Measurements from ENCODE around the gene TIMM21.

Gene TIMM21, protein sequence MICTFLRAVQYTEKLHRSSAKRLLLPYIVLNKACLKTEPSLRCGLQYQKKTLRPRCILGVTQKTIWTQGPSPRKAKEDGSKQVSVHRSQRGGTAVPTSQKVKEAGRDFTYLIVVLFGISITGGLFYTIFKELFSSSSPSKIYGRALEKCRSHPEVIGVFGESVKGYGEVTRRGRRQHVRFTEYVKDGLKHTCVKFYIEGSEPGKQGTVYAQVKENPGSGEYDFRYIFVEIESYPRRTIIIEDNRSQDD

DNA sequence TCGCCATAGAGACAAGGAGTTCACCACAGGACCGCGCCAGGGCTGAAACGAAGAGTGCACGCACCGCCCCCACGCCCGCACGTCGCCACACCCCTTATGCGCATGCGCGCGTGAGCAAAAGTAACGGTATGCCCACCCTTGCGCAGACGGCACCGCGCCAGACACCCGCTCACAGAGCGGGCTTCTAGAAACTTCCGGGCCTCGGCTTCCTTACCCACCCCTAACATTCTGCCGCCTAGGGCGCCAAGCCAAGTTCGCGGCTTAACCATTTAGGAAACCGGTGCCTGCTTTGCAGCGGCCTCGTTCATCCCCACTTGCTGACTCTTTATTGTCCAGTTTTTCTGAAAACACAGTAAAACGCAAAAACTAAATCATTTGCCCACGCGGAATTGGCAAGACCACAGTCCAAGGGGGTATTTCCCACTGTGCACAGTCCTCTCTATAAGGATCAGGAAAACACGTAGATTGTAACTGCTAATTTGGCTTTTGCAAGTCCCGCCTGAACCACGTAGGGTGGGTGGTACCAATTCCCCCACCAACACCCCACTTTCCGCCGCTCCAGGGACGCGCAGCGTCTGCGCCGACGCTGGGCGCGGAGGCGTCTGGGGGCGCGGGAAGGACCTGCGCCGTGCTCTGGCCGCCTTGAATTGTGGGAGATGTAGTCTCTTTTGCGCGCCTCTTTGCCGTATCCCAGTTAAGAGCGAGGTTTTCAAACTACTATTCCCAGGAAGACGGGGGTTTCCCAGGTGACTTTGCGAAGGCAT, at the start of gene TIMM21, which contains the start of gene FBXO15:
Gene TIMM21, plus strand, starts transcription at position 745 of the 764 bp plus-strand sequence. CDS start 286 bp downstream, outside the sequence.
Gene FBXO15, minus strand, starts transcription at position 56 of the 764 bp plus-strand sequence. Its CDS starts 49 bp downstream, at position 7.
- peaks cover 16% of the 10 kb centered on the region for H3K4me1 ChIP-seq (ENCODE audit: control insufficient read depth, insufficient read depth, low read length, unreplicated experiment)
- peaks cover 4% of the 10 kb centered on the region; the same call in 1 of the 2 replicates for H3K36me3 ChIP-seq (ENCODE audit: insufficient read depth, low read length)
- peaks cover 45% of the 10 kb centered on the region for H3K79me2 ChIP-seq (ENCODE audit: control insufficient read depth, insufficient read depth, low read length, unreplicated experiment)
- peak within 1 kb of the TSS; percentile 89 for H3K27ac ChIP-seq (ENCODE audit: low read depth, low read length)
- H3K27me3 ChIP-seq (ENCODE audit: insufficient read depth, low read length) = no peaks in the 10 kb centered on the region
- peak within 1 kb of the TSS; percentile 98 for H2AFZ ChIP-seq (ENCODE audit: low read length, unreplicated experiment)
- H3K4me3 ChIP-seq (ENCODE audit: low read depth, low read length) = peak within 1 kb of the TSS; percentile 97

DNA sequence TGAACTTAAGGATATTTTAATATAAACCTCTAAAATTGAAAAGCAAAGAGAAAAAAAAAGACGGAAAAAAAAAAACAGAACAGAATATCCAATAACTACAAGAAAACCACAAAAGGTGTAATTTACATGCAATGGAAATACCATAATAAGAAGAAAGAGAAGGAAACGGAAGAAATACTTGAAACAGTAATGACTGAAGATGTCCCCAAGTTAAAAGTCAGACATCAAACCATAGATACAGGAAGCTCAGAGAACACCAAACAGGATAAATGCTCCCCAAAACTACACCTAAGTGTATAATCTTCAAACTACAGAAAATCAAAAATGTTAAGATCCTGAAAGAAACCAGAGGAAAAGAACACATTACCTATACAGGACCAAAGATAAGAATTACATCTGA, 39.9 kb upstream of the TIMM21 start:
- Histone ChIP-seq H3K36me3 (ENCODE audit: insufficient read depth, low read length) (no peaks in the 10 kb centered on the region), H3K27ac (ENCODE audit: low read depth, low read length) (no peak overlapping the region), H2AFZ (ENCODE audit: low read length, unreplicated experiment) (no peak overlapping the region), H3K4me3 (ENCODE audit: low read depth, low read length) (no peak overlapping the region), H3K27me3 (ENCODE audit: insufficient read depth, low read length) (no peaks in the 10 kb centered on the region), H3K4me1 (ENCODE audit: control insufficient read depth, insufficient read depth, low read length, unreplicated experiment) (no peaks in the 10 kb centered on the region), H3K79me2 (ENCODE audit: control insufficient read depth, insufficient read depth, low read length, unreplicated experiment) (no peaks in the 10 kb centered on the region)

DNA sequence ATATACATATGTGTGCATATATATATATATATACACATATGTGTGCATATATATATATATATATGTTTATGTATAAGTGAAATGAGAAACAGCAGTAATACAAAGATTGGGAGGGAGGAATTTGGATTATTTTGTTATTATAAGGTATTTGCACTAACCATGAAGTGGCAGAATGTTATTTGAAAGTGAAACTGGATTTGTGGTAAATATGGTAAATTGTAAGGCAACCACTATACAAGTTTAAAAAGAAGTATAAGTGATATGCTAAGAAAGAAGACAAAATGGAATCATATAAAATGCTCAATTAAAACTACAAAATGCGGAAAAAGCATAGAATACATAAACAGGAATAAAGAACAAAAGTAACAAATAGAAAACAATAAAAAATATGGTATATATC, 38.2 kb upstream of the TIMM21 start:
- Histone ChIP-seq H3K4me3 (ENCODE audit: low read depth, low read length) (no peak overlapping the region), H3K79me2 (ENCODE audit: control insufficient read depth, insufficient read depth, low read length, unreplicated experiment) (no peaks in the 10 kb centered on the region), H3K36me3 (ENCODE audit: insufficient read depth, low read length) (no peaks in the 10 kb centered on the region), H2AFZ (ENCODE audit: low read length, unreplicated experiment) (no peak overlapping the region), H3K27ac (ENCODE audit: low read depth, low read length) (no peak overlapping the region), H3K4me1 (ENCODE audit: control insufficient read depth, insufficient read depth, low read length, unreplicated experiment) (peaks cover 3% of the 10 kb centered on the region), H3K27me3 (ENCODE audit: insufficient read depth, low read length) (no peaks in the 10 kb centered on the region)

DNA sequence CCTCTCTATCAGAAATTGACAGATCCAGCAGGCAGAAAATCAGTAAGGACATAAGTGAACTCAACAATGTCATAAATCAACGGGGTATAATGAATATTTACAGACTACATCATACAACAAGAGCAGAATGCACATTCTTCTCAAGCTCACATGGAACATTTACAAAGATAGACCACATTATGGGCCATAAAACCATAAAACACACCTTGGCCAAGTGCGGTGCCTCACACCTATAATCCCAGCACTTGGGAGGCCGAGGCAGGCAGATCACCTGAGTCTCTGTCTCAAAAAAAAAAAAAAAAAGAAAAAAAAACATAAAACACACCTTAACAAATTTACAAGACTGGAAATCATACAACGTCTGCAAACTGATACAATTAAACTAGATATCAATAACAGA, 37.3 kb upstream of the TIMM21 start:
- Histone ChIP-seq H3K36me3 (ENCODE audit: insufficient read depth, low read length) (no peaks in the 10 kb centered on the region), H3K27ac (ENCODE audit: low read depth, low read length) (no peak overlapping the region), H3K27me3 (ENCODE audit: insufficient read depth, low read length) (no peaks in the 10 kb centered on the region), H3K4me1 (ENCODE audit: control insufficient read depth, insufficient read depth, low read length, unreplicated experiment) (peaks cover 3% of the 10 kb centered on the region), H2AFZ (ENCODE audit: low read length, unreplicated experiment) (no peak overlapping the region), H3K4me3 (ENCODE audit: low read depth, low read length) (no peak overlapping the region), H3K79me2 (ENCODE audit: control insufficient read depth, insufficient read depth, low read length, unreplicated experiment) (no peaks in the 10 kb centered on the region)

DNA sequence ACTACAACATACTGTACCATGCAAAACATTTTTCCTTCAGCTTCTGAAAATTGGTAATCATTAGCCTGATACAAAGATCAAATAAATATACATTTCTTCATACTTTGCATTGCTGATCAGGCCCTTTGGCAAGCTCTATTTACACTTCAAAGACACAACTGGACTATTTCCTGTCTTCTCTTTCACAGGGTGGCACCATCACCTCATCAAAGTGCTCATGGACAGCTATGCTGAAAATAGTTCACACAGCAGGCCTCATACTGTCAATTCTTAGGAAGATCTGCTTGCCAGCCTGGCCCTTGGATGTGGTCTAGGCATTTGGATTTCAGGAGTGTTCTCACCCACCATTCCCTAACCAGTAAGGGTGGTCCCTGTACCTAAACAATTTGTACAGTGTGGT, 34.6 kb upstream of the TIMM21 start:
- Histone ChIP-seq H2AFZ (ENCODE audit: low read length, unreplicated experiment) (no peak overlapping the region), H3K27ac (ENCODE audit: low read depth, low read length) (no peak overlapping the region), H3K27me3 (ENCODE audit: insufficient read depth, low read length) (no peaks in the 10 kb centered on the region), H3K4me1 (ENCODE audit: control insufficient read depth, insufficient read depth, low read length, unreplicated experiment) (peaks cover 3% of the 10 kb centered on the region), H3K4me3 (ENCODE audit: low read depth, low read length) (no peak overlapping the region), H3K79me2 (ENCODE audit: control insufficient read depth, insufficient read depth, low read length, unreplicated experiment) (no peaks in the 10 kb centered on the region), H3K36me3 (ENCODE audit: insufficient read depth, low read length) (no peaks in the 10 kb centered on the region)

DNA sequence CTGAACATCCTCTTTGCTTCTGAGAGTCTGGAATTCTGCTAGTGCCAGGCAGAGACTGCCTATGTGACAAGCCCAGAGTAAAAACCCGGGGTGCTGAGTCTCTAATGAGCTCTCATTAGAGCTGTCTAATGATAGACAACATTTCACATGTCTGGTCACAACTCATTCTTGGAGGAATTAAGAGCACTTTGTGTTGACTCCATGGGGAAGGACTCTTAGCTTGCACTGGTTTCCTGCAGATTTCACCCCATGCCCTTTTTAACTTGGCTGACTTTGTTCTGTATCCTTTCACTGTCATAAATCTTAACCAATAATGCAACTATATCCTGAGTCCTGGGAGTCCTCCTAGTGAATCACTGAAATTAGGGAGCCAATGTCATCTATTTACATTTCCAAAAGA, 34.2 kb upstream of the TIMM21 start:
- no peak overlapping the region for H2AFZ ChIP-seq (ENCODE audit: low read length, unreplicated experiment)
- no peak overlapping the region for H3K27ac ChIP-seq (ENCODE audit: low read depth, low read length)
- H3K36me3 ChIP-seq (ENCODE audit: insufficient read depth, low read length) = no peaks in the 10 kb centered on the region
- H3K4me1 ChIP-seq (ENCODE audit: control insufficient read depth, insufficient read depth, low read length, unreplicated experiment) = peaks cover 3% of the 10 kb centered on the region
- H3K79me2 ChIP-seq (ENCODE audit: control insufficient read depth, insufficient read depth, low read length, unreplicated experiment) = no peaks in the 10 kb centered on the region
- H3K4me3 ChIP-seq (ENCODE audit: low read depth, low read length) = no peak overlapping the region
- H3K27me3 ChIP-seq (ENCODE audit: insufficient read depth, low read length) = no peaks in the 10 kb centered on the region

DNA sequence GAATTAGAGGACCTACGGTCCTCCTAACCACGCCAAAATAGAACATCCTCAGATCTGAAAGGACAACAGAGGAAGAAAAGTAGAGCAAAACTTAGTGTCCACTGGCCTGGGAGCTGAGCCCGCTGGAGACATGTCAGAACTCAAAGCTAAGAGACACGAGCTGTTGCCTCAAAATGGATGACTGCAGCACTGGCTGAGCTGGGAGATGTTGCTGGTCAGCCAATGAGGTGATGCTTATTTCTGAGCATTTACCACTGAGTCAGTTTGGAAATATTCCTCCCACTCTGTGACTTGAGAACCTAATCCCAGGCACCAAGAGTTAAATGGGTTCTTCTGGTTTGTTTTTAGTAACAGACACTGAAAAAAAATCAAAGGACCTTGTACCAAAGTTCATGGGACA, 33.3 kb upstream of the TIMM21 start:
- Histone ChIP-seq H2AFZ (ENCODE audit: low read length, unreplicated experiment) (no peak overlapping the region), H3K27ac (ENCODE audit: low read depth, low read length) (no peak overlapping the region), H3K4me3 (ENCODE audit: low read depth, low read length) (no peak overlapping the region)

DNA sequence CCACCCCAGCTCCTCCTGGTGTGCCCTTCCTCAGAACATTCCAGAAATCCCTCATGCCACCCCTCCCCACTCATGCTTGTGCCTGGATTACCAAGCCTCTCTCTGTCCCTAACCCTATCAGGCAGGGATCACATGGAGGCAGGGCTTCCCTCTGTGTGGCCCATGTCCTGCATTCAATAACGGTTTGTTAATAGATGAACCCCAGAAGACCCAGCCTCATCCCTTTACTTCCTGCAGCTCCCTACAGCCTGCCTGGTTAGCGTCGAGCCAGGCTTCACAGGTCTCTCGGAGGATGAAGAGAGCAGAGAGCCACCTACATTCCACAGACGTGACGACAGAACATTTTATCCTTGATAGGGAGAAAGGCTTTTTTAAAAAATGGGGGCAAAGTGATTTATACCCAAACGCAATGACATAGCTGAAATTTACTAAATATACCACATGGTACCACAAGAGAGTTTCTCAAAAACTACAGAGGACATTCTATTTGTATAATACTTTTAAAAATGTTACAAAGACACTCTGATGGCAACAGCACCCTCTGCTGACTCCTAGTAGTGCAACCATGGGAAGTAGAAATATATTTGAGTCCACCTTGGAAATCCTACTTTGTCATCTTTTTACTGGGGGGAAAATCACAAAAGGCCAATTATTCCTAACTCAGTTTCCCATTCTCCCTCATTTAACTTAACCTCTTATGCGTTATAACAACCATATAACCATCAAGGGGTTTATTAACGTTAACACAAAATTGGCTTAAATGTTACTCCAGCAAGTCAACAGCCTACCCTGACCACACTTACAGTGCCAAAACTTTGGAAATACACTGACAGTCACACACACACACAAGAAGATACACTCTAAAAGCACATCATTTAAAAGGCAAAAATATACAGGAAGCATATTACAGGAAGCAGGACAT, 31.4 kb upstream of the TIMM21 start:
- peaks cover 6% of the 10 kb centered on the region; the same call in 1 of the 2 replicates for H3K27me3 ChIP-seq (ENCODE audit: insufficient read depth, low read length)
- peaks cover 3% of the 10 kb centered on the region for H3K4me1 ChIP-seq (ENCODE audit: control insufficient read depth, insufficient read depth, low read length, unreplicated experiment)
- H3K4me3 ChIP-seq (ENCODE audit: low read depth, low read length) = no peak overlapping the region
- H3K27ac ChIP-seq (ENCODE audit: low read depth, low read length) = no peak overlapping the region
- no peaks in the 10 kb centered on the region for H3K79me2 ChIP-seq (ENCODE audit: control insufficient read depth, insufficient read depth, low read length, unreplicated experiment)
- peak overlapping the region; percentile 2 for H2AFZ ChIP-seq (ENCODE audit: low read length, unreplicated experiment)
- H3K36me3 ChIP-seq (ENCODE audit: insufficient read depth, low read length) = no peaks in the 10 kb centered on the region

More for the DNA sequence above, 33.3 kb upstream of the TIMM21 start:
- no peaks in the 10 kb centered on the region for H3K36me3 ChIP-seq (ENCODE audit: insufficient read depth, low read length)
- H3K27me3 ChIP-seq (ENCODE audit: insufficient read depth, low read length) = 0 out of 2 replicates have a peak, but pooled peaks cover 1% of the 10 kb centered on the region
- H3K79me2 ChIP-seq (ENCODE audit: control insufficient read depth, insufficient read depth, low read length, unreplicated experiment) = no peaks in the 10 kb centered on the region
- peaks cover 3% of the 10 kb centered on the region for H3K4me1 ChIP-seq (ENCODE audit: control insufficient read depth, insufficient read depth, low read length, unreplicated experiment)

DNA sequence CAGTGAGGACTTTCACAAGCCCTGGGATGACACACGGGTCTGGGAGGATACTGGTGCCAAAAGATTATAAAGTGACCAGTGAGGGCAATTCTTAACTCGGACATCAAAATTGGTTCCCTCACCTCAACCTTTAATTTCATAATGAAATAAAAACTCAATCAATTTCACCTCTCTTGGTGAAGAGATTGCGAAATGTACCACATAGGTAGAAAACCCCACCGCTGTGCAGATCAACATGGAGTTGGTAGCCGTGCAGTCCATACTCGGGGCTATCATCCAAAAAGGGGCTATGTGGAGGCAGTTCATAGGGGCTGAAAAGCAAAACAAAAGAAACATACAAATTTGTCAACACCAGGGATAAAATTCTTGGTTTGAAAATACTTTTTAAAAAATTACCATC, 25.1 kb upstream of the TIMM21 start:
- H3K4me1 ChIP-seq (ENCODE audit: control insufficient read depth, insufficient read depth, low read length, unreplicated experiment) = no peaks in the 10 kb centered on the region
- H3K27ac ChIP-seq (ENCODE audit: low read depth, low read length) = no peak overlapping the region
- H3K79me2 ChIP-seq (ENCODE audit: control insufficient read depth, insufficient read depth, low read length, unreplicated experiment) = no peaks in the 10 kb centered on the region
- no peaks in the 10 kb centered on the region for H3K36me3 ChIP-seq (ENCODE audit: insufficient read depth, low read length)
- no peak overlapping the region for H2AFZ ChIP-seq (ENCODE audit: low read length, unreplicated experiment)
- peaks cover 53% of the 10 kb centered on the region for H3K27me3 ChIP-seq (ENCODE audit: insufficient read depth, low read length)
- H3K4me3 ChIP-seq (ENCODE audit: low read depth, low read length) = no peak overlapping the region

DNA sequence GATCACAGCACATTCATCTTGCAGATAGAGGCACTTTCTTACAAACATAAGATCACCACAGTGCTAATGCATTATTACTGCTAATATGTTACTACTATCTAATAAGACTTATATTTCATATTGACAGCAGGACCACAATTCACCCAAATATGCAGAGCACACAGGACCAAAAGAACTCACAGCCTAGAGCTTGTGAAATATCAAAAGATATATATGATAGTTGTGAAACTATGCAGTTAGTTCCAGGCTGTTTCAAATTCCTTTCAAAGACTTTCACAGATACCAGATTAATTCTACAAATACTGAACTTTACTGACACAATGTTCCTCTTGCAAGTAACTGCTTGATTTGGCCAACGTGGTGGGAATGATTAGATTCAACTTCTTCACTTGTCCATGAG, 23.7 kb upstream of the TIMM21 start:
- Histone ChIP-seq H2AFZ (ENCODE audit: low read length, unreplicated experiment) (no peak overlapping the region), H3K27me3 (ENCODE audit: insufficient read depth, low read length) (peaks cover 66% of the 10 kb centered on the region), H3K4me3 (ENCODE audit: low read depth, low read length) (no peak overlapping the region), H3K79me2 (ENCODE audit: control insufficient read depth, insufficient read depth, low read length, unreplicated experiment) (no peaks in the 10 kb centered on the region), H3K36me3 (ENCODE audit: insufficient read depth, low read length) (no peaks in the 10 kb centered on the region), H3K27ac (ENCODE audit: low read depth, low read length) (no peak overlapping the region), H3K4me1 (ENCODE audit: control insufficient read depth, insufficient read depth, low read length, unreplicated experiment) (no peaks in the 10 kb centered on the region)
